ENCODE results near the gene NDUFB1. TPM values are rescaled to one million over a fixed set of nuclear protein-coding genes. Genes with fewer than 3 reads are reported as not detected.

The NDUFB1 gene
- total and polyA plus RNA-seq, 2 donors (not counting 1 experiment from before 2014, with no cell fraction given), result 61.6 to 154 TPM

- WGBS (ENCODE audit: insufficient coverage), result 1% methylated on average over 9 of the region's 10 CpGs
- DNase-seq (no peak), ATAC-seq (ENCODE audit: low read depth) (peak; percentile 2)
- H3K4me2 ChIP-seq (replicated peaks; ENCODE audit: low read depth, low read length, poor library complexity, severe bottlenecking), result peak overlapping the region; percentile 83
- no peaks in the 10 kb centered on the region for H3K27me3 Mint-ChIP-seq
- H3K4me3 Mint-ChIP-seq, result peak overlapping the region; percentile 98
- H3K36me3 ChIP-seq (replicated peaks in 1 of 2; ENCODE audit: control extremely low read depth in 1 of 2, control insufficient read depth in 1 of 2, extremely low read depth in 1 of 2, insufficient read depth in 2 of 2, low read length in 1 of 2), result no peaks in the 10 kb centered on the region
- peak overlapping the region; percentile 74 to 90 (median 81) for H3K4me3 ChIP-seq (ENCODE audit: control extremely low read depth in 1 of 5, extremely low read depth in 1 of 5, insufficient read depth in 1 of 5, low read depth in 2 of 5, low read length in 4 of 5)
- peaks cover 29% of the 10 kb centered on the region for H4K20me1 ChIP-seq (ENCODE audit: control insufficient read depth, insufficient read depth, low read length, poor library complexity, severe bottlenecking)
- H2AFZ ChIP-seq (ENCODE audit: insufficient read depth, low read depth, low read length, poor library complexity, severe bottlenecking), result peak overlapping the region; percentile 94
- ChIA-PET POLR2A (interaction anchor here (0.6 to 2.3 kb wide), 4 partner anchors 9 to 66 kb away, joined by 4 to 25 read pairs (median 10); partner anchors contain the start of genes CPSF2, NDUFB1 and TRIP11), CTCF (interaction anchor here (0.7 to 3.2 kb wide), 7 partner anchors 12 to 688 kb away, joined by 3 to 50 read pairs (median 5); partner anchors contain the start of genes CPSF2, GOLGA5, NDUFB1 and TRIP11)
- TF ChIP-seq CTCF (IDR thresholded peaks at IDR 0.05) (no peak), EZH2 (IDR thresholded peaks at IDR 0.05; ENCODE audit: borderline replicate concordance, insufficient read depth, low read depth, low read length, poor library complexity, severe bottlenecking) (no peak)
- peak overlapping the region; percentile 77 to 83 for H3K27ac ChIP-seq (ENCODE audit: low read length in 2 of 2)
- intact Hi-C loops (cut with micrococcal nuclease), result loop anchor here (1.0 to 5.0 kb wide), 7 partner anchors 15 to 1709 kb away; partner anchors contain the start of genes CALM1, CPSF2, GOLGA5 and GON7
- peaks cover 42% of the 10 kb centered on the region for H3K4me1 Mint-ChIP-seq
- peaks cover 5 to 27% of the 10 kb centered on the region in 2 donors for H3K4me1 ChIP-seq (ENCODE audit: control insufficient read depth in 2 of 2, insufficient read depth in 2 of 2, low read length in 2 of 2)
- H3K27me3 ChIP-seq (replicated peaks in 1 of 4; ENCODE audit: control extremely low read depth in 1 of 4, control insufficient read depth in 3 of 4, insufficient read depth in 4 of 4, low read length in 3 of 4), result no peaks in the 10 kb centered on the region
- H3K9ac ChIP-seq (ENCODE audit: low read length), result peak overlapping the region; percentile 75
- peak overlapping the region; percentile 90 for H3K27ac Mint-ChIP-seq
- H3K9me3 Mint-ChIP-seq (ENCODE audit: insufficient read depth), result no peaks in the 10 kb centered on the region
- H3K9me3 ChIP-seq (ENCODE audit: control extremely low read depth in 1 of 3, control insufficient read depth in 2 of 3, insufficient read depth in 1 of 3, low read length in 2 of 3), result no peaks in the 10 kb centered on the region
- peaks cover 55% of the 10 kb centered on the region for H3K79me2 ChIP-seq (ENCODE audit: control insufficient read depth, insufficient read depth, low read length)
These were observed 15.7 kb downstream of the NDUFB1 start for GRCh38 chr14:92105893-92106142.

GRCh38 chr14:92105073-92105892, 16.2 kb downstream of the NDUFB1 start:
- intact Hi-C loops (cut with micrococcal nuclease), result loop anchor here (5.0 kb wide), 1 partner anchor 1708 kb away; the partner anchor contains the start of gene CALM1
- Histone ChIP-seq H3K36me3 (replicated peaks in 1 of 2; ENCODE audit: control extremely low read depth in 1 of 2, control insufficient read depth in 1 of 2, extremely low read depth in 1 of 2, insufficient read depth in 2 of 2, low read length in 1 of 2) (no peaks in the 10 kb centered on the region), H3K4me1 (ENCODE audit: control insufficient read depth in 2 of 2, insufficient read depth in 2 of 2, low read length in 2 of 2) (peaks cover 5 to 27% of the 10 kb centered on the region in 2 donors), H3K4me2 (replicated peaks; ENCODE audit: low read depth, low read length, poor library complexity, severe bottlenecking) (peak overlapping the region; percentile 83), H4K20me1 (ENCODE audit: control insufficient read depth, insufficient read depth, low read length, poor library complexity, severe bottlenecking) (peaks cover 30% of the 10 kb centered on the region), H3K27ac (ENCODE audit: low read length in 2 of 2) (peak overlapping the region; percentile 77 to 83), H3K4me3 (ENCODE audit: control extremely low read depth in 1 of 5, extremely low read depth in 1 of 5, insufficient read depth in 1 of 5, low read depth in 2 of 5, low read length in 4 of 5) (peak overlapping the region; percentile 74 to 90 (median 81)), H3K9me3 (ENCODE audit: control extremely low read depth in 1 of 3, control insufficient read depth in 2 of 3, insufficient read depth in 1 of 3, low read length in 2 of 3) (no peaks in the 10 kb centered on the region), H3K79me2 (ENCODE audit: control insufficient read depth, insufficient read depth, low read length) (peaks cover 61% of the 10 kb centered on the region), H2AFZ (ENCODE audit: insufficient read depth, low read depth, low read length, poor library complexity, severe bottlenecking) (peak overlapping the region; percentile 94), H3K9ac (ENCODE audit: low read length) (peak overlapping the region; percentile 75), H3K27me3 (replicated peaks in 1 of 4; ENCODE audit: control extremely low read depth in 1 of 4, control insufficient read depth in 3 of 4, insufficient read depth in 4 of 4, low read length in 3 of 4) (no peaks in the 10 kb centered on the region)
- DNase-seq (no peak), ATAC-seq (ENCODE audit: low read depth) (no peak)
- TF ChIP-seq CTCF (IDR thresholded peaks at IDR 0.05) (no peak), EZH2 (IDR thresholded peaks at IDR 0.05; ENCODE audit: borderline replicate concordance, insufficient read depth, low read depth, low read length, poor library complexity, severe bottlenecking) (no peak)
- Mint-ChIP-seq H3K27ac (peak overlapping the region; percentile 90), H3K27me3 (no peaks in the 10 kb centered on the region), H3K4me1 (peaks cover 45% of the 10 kb centered on the region), H3K4me3 (peak overlapping the region; percentile 98), H3K9me3 (ENCODE audit: insufficient read depth) (no peaks in the 10 kb centered on the region)
- ChIA-PET CTCF (interaction anchor here (3.1 kb wide), 1 partner anchor 16 kb away, joined by 50 read pairs; the partner anchor contains the start of genes CPSF2 and NDUFB1), POLR2A (interaction anchor here (0.6 to 2.3 kb wide), 4 partner anchors 8 to 65 kb away, joined by 4 to 25 read pairs (median 10); partner anchors contain the start of genes CPSF2, NDUFB1 and TRIP11)
- 71% methylated on average over 11 of the region's 16 CpGs for WGBS (ENCODE audit: insufficient coverage)

Data from B cell (primary cell).